DMS114 treated with DMSO at 0.1 percent for 48 hours (cell line): ENCODE results near the gene CIB4.

Experiments
- DNase-seq: peaks from one replicate; lab custom pipeline; 2025; ENCODE audit not compliant: unreplicated experiment; lab: John Stamatoyannopoulos, UW

The CIB4 gene

DNA sequence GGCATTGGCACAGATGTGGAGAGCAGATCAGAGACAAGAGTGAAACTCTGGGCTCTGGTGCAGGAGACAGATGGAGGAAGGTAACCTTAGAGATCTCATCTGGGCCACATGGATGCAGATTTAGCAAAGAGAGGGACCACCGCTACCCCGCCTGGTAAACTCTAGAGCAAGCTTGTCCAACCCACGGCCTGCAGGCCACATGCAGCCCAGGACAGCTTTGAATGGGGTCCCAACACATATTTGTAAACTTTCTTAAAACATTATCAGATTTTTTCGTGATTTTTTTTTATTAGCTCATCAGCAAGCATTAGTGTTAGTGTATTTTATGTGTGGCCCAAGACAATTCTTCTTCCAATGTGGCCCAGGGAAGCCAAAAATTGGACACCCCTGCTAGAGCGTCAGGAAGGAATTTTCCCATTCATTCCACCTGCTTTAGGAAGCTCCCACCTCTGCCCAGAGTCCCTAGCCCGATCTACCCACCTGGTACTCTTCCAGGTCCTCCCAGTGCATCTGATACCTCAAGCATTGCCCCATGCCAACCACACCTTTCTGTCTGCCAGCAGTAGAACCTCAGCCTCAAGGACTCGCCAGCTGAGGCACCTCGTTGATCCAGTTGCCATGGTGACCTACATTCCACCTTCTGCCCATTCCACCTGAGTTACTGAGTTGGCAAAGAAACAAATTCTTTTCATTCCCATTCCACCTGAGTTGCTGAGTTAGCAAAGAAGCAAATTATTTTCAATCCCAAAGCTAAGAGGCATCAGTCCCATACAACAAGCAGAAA, at the start of gene CIB4:
Gene CIB4 (minus strand): TSS at position 586 of the 784 bp plus-strand sequence. CDS start 52 bp downstream, at position 534.
- no peak for DNase-seq

DNA sequence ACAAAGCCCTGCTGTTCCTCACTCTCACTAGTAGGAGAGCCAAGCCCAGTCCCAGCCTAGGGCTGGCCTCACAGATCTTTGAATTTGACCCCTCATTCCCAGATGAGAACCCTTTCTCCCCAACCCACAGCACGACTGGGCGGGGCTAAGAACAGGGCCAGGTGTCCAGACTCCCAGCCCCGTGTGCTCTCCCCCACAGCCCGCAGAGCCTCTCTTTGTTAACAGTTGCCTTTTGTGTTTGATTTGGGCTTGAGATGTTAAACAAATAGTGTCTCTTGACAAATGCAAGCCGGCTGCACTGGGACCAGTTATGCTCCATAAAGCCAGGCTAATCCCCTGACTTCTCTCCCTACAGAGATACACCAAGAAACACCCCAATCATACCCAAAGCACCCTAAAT, 46.6 kb upstream of the CIB4 start:
- DNase-seq: no peak

DNA sequence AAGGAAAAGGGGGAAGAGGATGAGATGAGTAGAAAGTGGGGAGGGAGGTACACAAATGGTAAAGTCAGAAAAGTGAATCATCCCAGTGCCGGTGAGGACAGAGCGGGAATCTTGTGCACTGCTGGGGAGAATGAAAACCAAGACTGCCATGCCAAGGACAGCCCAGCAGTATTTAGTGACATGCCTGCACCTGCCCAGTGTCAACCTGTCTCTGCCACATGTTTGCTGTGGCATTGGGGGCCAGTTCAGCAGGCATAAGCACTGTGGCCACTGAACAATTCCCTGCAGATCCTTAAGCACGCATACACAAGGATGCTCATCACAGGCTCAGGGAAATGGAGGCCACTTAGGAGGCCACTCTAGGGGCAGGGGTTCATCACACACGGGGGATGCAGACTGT, 46.2 kb upstream of the CIB4 start:
- no peak for DNase-seq

DNA sequence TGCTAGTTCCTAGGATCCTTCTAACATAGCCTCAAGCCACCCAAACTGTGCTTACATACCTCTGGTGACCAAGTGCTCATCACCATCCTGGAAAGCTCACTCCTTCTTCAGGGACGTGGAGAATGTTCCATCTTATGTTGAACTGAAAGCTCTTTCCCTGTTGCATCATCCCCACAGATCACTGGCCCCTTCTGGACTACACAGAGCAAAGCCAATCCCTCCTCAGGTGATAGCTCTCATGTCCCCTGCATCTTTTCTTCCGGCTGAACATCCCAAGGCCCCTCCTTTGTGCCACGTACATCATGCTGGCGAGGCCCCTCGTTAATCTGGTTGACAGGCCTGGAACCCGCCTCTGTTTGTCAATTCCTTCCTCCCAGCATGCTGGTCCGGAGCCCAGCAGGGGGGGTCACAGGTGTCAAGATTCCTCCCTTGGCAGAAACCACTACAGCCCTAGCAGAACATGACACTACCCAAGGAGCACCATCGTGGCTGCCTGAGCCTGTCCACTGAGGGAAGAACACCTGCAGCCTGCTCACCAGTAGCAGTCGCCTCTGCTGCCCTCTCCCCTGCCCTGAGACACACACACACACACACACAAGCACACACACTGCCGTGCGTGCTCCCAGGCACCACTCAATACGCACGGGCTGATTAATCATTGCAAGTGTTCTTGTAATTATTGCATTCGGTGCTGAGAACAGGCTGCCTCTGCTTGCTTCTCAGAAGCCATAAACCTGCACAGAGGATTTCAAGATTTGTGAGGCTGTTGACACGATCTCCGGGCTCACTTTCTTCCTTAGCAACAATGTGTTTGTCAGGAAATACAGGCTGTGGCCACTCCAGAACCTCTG, 45.0 kb upstream of the CIB4 start:
- no peak for DNase-seq

DNA sequence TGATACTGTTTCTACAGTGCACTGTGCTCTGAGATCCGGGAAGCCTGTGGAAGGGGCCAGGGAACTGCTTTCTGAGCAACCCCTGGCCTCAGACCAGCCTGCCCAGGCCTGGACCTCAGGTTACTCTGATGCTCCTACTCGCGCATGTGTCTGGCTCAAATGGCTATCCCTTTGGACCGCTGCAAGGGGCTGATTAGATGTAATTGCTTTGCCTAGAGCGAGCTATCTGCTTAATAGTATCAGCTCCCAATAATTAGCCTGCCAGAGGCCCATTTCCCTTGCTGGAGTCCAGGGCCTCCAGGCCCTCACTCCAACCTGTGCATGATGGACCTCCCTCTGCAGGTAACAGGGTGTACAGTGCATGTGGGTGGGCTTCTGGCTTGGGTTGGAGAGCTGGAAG, 44.2 kb upstream of the CIB4 start:
- DNase-seq: no peak

DNA sequence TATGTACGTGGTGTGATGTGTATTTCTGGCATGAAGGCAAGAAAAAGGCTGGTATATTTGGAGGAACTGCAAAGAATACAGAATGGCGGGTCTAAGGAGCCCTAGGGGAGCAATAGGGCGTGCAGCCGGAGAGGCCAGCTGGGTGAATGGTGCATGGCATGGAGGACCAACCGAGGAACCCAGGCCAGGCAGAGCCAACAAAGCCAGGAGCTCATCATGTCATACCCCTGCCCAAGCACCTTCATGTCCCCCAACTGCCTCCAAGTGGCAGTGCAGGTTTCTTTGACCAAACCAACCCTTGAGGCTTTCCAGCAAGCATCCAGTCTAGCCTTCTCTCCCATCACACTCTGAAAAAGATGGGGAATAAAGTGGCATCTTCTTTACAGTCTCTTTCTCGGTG, 42.4 kb upstream of the CIB4 start:
- no peak for DNase-seq

DNA sequence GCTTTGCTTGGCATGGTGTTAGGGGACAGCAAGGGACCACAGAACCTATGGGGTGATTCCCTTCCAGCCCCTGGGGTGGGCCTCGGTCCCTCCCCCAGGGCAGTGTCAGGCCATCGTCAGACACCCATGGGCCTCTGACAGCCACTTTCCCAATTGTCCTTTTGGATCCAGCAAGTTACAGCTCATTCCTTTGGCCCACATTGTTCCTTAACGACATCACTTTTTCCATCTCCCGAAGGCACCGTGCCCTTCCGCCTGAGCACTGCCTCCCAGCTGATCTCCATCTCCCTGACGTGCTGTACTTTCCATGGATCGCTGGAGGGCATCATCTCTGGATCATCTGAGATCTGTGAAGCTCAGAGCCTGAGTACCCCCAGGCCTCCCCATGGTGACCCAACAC, 41.0 kb upstream of the CIB4 start:
- DNase-seq: no peak

DNA sequence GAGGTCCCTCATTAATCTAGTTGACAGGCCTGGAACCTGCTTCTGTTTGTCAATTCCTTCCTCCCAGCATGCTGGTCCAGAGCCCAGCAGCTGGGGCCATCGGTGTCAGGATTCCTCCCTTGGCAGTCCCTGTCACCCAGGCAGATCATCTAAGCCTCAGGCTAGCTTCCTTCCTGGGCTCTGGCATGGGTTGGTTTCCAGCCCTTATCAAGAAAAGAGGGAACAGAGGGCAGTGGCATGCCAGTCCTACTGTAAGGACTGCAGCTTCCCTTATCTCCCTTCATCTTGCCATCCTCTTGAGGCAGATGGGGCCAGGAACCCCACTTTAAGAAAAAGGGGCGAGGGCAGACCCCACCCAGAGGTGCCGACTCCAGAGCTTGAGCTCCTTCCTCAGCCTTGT, 40.5 kb upstream of the CIB4 start:
- DNase-seq: no peak

DNA sequence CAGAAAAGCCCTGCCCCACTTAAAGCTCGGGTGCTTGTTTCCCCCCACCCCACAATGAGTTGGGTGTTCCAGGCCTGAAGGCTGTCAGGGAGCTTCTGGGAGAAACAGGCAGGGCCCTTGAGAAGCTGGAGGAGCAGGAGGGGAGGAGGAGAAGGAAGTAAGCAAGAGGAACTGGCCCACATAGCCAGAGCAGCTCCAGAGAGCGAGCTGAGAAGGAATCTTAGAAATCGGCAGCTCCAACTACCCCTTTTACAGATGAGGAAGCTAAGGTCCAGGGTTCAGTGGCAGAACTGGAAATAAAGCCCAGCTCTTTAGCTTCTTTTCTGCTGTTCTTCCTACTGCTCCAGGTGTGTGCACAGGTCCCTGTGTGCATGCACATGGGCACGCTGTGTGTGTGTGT, 38.7 kb upstream of the CIB4 start:
- DNase-seq: no peak

DNA sequence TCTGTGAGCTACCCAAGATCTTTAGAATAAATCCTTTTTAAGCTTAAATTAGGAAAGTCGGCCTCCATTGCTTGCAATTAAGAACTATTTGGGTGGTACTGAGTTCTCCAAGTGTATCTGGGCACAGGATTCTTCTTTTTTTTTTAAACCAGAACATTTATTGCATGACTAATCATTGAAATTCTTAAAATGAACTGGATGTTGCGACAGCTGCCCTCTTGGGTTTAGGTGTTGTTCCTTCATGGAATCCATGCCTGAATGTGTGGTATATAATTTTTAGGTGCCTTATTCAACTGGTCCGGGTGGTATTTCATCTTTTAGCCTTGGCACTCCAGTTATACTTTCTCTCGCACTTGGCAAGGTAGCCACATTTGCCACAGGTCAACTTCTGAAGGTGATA, 36.9 kb upstream of the CIB4 start:
- no peak for DNase-seq

DNA sequence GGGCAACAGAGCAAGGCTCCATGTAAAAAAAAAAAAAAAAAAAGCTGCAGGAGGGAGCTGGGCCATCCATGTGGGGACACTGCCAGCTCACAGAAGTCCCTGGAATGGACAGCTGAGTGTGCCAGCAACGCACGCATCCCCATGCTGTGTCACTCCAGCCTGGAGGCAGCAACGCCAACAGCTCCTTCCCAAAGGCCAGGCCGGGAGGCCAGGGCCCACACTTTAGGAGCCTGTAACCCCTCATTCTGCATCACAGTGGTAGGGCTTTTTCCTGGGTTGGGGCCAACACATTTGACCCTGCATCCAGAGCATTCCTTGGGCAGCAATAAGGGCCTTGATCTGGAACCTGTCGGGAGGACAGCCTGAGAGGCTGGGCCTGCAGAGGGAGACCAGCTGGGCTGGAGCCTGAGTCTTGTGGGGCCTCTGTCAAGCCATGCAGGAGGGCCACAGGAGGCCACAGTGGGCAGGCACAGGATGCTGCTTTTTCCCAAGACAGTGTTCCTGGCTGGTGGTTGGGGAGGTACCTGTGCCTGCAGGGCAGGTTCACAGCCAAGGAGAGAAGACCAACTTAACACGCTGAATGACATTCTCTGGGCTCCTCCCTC, 34.6 kb upstream of the CIB4 start:
- no peak for DNase-seq

DNA sequence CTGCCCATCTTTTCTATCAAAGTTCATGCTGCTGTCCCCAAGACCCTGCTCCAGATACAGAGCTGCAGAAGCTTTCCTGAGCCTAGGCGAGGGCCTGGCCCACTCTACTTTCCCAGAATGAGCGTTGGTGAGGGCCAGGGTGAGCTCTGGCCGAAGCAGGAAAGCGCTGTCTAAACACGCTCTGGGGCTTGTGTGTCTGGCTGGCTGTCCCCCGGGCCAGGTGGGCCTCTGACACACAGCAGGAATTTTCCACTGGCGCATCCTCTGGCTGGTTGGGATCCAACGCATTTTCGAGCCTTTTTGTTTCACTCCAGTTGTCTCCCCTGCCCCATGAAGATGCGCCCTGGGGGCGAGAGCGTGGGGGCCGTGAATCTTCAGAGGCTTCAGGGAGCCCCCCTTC, 33.6 kb upstream of the CIB4 start:
- no peak for DNase-seq

DNA sequence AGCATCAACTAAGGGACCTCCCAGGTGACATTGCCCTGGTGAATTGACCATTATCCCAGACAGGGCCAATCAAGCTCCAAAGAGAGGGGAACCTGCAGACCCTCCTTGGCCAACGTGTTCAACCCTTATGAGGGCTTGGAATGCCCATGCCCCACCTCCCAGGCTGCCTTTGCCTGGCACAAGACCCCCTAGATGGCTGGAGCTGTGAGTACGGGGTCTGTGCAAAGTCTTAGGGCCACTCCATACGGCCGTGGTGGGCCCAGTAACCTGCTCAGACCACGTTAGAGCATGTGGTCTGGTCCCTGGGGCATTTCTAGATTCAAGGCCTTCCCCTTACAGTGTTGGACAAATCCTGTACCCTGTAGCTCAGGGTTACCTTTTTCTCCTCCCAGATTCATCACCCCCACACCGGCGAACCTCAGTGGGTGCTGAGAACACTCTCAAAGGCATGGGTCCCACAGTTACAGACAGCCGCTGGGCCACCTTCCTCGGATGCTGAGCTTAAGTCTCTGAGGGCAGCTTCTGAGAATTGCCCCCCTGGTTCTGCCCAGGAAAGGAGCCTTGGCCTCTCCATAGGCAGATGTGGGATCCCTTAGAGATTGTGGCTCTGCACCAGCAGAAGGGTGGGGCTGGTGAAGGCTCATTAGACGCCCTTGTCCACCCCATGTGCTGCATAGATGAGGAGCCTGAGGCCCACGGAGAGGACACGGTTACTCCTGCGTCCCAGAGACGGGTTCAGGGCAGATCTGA, 33.0 kb upstream of the CIB4 start:
- DNase-seq: no peak

DNA sequence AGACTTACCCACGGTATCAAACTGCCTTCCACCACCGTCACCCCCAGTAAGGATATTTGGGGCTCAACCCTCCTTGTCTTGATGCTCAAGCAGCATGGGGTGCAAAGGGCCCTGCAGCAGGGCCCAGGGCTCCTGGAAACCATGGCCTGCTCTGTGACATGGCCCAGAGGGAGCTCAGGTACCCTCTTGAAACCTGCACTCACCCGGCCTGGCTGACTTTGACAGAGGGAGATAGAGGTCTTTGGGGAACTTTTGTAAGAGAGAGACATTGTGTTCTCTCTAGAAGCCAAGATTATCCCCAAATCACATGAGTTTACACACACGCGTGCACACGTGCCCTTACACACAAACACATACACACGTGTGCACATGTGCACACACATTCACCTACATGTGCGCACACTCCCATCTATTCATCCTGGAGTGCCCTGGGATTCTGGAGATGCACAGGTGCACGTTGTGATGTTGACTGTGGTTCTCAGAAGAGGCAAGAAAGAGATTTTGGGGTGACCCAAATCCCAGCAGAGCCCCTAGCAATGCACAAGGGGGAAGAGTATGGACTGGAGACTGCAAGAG, 31.7 kb upstream of the CIB4 start:
- no peak for DNase-seq

DNA sequence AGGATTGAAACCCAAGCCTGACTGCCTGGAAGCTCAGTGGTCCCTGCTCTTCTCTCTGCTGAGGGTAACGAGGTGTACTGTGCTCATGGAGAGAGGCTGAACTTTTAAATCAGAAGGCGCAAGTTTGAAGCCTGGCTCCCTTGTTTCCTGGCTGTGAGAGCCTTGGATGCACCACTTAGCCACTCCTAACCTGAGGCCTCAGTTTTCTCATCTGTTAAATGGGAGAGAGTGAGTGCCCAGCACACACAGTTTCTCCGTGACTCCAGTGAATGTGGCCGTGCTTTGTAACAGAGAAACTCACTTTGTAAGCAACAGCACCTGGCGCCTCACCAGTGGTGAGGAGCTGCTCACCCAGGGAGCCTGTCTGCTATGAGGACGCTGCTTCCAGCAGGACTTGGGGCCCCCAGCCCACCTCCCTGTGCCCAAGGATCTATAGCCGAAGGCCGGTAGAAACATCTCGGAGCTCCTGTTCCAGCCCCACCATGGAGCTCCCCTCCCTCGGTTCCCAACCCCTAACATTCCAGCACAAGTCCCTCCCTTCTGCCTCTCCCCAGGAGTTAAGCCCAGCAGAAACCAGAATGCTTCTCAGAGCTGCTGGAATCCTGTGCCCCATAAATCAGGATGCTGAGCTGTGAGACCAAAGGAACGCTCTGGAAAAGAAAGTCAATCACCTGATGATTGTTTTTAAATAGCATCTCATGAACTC, 31.1 kb upstream of the CIB4 start:
- DNase-seq: no peak

DNA sequence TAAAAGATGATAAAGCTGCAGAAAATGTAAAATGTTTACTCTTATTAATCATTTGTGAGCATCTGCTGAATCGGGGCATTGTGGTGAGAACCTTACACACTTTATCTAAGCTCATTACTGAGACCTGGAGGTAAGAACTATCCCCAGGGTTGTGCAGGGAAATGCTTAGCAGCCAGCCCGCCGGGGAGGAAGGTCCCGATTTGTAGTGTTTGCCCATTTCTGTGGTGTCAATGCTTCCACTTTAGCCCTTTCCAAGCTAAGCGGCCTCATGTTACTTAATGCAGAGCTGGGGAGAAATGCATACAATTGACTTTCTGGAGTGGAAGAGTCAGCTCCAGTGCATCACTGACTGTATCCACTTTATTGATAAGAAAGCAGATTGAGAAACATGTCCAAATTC, 30.5 kb upstream of the CIB4 start:
- no peak for DNase-seq

DNA sequence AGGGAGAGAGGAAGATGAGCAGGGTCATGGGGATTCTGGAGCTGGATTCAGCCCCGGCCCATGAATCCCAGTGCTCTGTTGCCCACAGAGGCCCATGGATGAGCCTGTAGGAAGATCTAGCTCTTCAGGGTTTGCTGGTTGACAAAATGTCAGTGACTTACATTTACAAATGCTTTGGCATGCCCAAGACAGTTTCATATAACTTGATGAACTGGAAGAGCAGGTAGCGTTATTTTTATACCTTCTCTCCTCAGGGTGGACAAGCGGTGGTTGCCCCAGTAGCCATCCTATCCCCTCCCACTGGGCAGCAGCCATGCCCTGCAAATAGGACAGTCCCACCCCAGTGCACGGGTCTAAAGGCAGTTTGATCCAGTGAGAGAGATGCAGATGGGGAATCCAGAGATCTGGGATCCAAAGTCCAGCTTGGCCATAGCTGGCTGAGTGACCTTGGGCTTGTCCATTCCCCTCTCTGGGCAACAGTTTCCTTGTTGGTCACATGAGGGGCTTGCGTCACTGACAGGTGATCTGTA, 29.8 kb upstream of the CIB4 start:
- DNase-seq: no peak

DNA sequence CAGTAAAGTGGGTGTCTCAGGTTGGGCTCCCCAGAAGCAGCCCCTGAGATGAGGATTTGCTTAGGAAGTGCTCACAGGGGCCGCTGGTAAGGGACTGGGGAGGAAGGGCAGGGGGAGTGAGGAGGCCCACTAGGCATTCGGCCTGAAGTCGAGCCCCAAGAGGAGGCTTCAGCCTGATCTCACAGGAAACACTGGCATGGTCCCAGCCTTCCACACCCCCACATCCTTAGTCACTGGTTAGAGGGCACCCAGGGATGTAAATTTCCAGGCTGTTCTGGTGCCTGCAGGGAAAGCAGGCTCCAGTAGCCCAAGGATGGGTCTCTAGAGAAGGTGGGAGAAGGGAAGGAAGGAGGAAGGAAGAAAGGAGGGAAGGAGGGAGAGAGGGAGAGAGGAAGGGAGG, 29.0 kb upstream of the CIB4 start:
- DNase-seq: no peak

DNA sequence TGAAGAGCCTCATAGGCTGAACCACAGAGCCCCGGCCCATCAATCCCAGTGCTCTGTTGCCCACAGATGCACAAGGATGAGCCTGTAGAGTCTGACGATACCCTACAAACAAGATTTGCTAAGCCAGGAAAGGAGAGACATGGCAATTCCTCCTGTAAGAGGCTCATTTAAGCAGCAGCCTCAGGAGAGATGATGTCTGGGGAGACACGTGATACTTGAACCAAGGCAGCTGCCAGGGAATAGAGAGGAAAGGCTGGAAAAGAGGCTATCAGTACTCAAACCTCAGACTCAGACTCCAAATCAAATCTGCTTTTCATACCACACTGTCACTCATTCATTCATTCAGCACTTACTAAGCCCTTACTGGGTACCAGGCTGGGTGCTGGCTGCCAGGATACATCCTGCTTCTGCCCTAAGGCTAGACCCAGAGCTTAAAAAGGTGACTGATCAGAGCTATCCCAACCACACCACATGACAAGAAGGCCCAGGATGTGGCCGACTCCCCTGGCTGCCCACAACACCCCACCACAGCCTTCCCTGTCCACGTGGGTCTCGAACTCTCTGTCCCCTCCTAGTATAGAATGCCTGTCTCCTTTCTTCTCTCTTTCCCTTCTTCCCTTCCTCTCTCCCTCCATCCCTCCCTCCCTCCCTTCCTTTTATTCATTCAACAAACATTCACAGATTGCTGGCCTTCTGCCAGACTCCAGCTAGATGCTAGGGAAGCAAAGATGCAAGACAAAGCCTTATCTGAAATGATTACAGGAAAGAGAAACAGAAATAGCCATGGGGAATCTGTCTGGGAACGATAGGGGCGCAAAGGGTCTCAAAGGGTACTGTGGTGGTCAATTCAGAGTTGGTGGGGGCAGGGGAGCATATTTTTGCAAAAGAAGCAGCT, 27.9 kb upstream of the CIB4 start:
- no peak for DNase-seq
